HepG2 (cell line): Measurements from ENCODE around the gene PTGR1. TPM values are rescaled to one million over a fixed set of nuclear protein-coding genes. Genes with fewer than 3 reads are reported as not detected.

ENCODE experiments used
- ATAC-seq: fragments of 200-7000 bp; cut with Tn5 transposase; 3 replicates; pipeline ENCODE4 v1.9.1; 2020; ENCODE audit warnings: mild to moderate bottlenecking, moderate library complexity
- BruUV-seq: library from RNA; stranded (reverse); fragments of 400-500 nt; replicated peaks from 2 replicates; lab custom pipeline; 2021; lab: Mats Ljungman, UMichigan
- CTCF ChIA-PET: fragments of 300-600 bp; formaldehyde crosslinking; extraction: SDS; loops from one replicate; lab custom pipeline; 2021; ENCODE audit warnings: low total read pairs, inconsistent platforms, low intra/inter-chr PET ratio; lab: Yijun Ruan, JAX
- POLR2A ChIA-PET: fragments of 350-600 bp; sonication (Branson Sonifier 250); formaldehyde crosslinking; loops from one replicate; lab custom pipeline; 2020; ENCODE audit warnings: antibody characterized with exemption, inconsistent platforms; lab: Yijun Ruan, JAX
- DNase-seq: peaks from one replicate; pipeline ENCODE4 v3.0.0-alpha.2; 2015; ENCODE audit warnings: low spot score
- FAIRE-seq: peaks from 3 replicates; lab custom pipeline; 2011; peaks lifted over from hg19 to GRCh38; lab: Jason Lieb, UNC
- H2AFZ ChIP-seq: one replicate; pipeline ENCODE4 v1.6.1; 2011; ENCODE audit warnings: low read length, inconsistent platforms
- H3K27ac ChIP-seq: fragments of 300-600 bp; 3 replicates; pipeline ENCODE4 v1.8.0; 2011; ENCODE audit warnings: mixed run types, mild to moderate bottlenecking, mixed read lengths, low read length, inconsistent platforms; ENCODE audit not compliant: insufficient read depth; ENCODE audit errors: extremely low read length
- H3K27me3 ChIP-seq, 2 experiments: fragments of 200-600 bp in 1 of 2; 2 replicates in 1 of 2; 3 replicates in 1 of 2; pipeline versions ENCODE4 v1.6.0 to v1.8.0; 2011; ENCODE audit warnings: low read length in 2 of 2, mild to moderate bottlenecking in 2 of 2, moderate library complexity in 2 of 2, inconsistent platforms in 1 of 2; ENCODE audit not compliant: insufficient read depth in 2 of 2, control insufficient read depth in 1 of 2
- H3K36me3 ChIP-seq, 2 experiments: fragments of 200-600 bp in 1 of 2; replicated peaks in 1 of 2; 2 replicates in 1 of 2; 3 replicates in 1 of 2; pipeline versions ENCODE4 v1.5.1 to v1.8.0; 2011; ENCODE audit warnings: low read length in 2 of 2, inconsistent platforms in 1 of 2; ENCODE audit not compliant: insufficient read depth in 2 of 2, control insufficient read depth in 1 of 2
- H3K4me1 ChIP-seq: 2 replicates; pipeline ENCODE4 v1.5.1; 2012; ENCODE audit warnings: low read length, inconsistent platforms; ENCODE audit not compliant: insufficient read depth
- H3K4me2 ChIP-seq: 2 replicates; pipeline ENCODE4 v1.6.0; 2011; ENCODE audit warnings: low read depth, low read length, inconsistent platforms
- H3K4me3 ChIP-seq, 3 experiments: fragments of 200-600 bp in 1 of 3; sonication (generic), shearing (Covaris generic) in 1 of 3; replicated peaks in 1 of 3; 2 replicates each; pipeline ENCODE4 v1.5.1; 2011 to 2016; ENCODE audit warnings: low read length in 3 of 3, inconsistent platforms in 2 of 3, low read depth in 2 of 3, mild to moderate bottlenecking in 2 of 3, control low read depth in 1 of 3, mixed read lengths in 1 of 3; ENCODE audit not compliant: insufficient read depth in 1 of 3
- H3K79me2 ChIP-seq: one replicate; pipeline ENCODE4 v1.6.1; 2011; ENCODE audit warnings: low read length, inconsistent platforms; ENCODE audit not compliant: insufficient read depth
- H3K9ac ChIP-seq: 2 replicates; pipeline ENCODE4 v1.6.0; 2011; ENCODE audit warnings: mild to moderate bottlenecking, low read depth, low read length, inconsistent platforms; ENCODE audit not compliant: insufficient read depth
- H3K9me3 ChIP-seq: 2 replicates; pipeline ENCODE4 v1.5.1; 2012; ENCODE audit warnings: mild to moderate bottlenecking, low read length
- H4K20me1 ChIP-seq: 2 replicates; pipeline ENCODE4 v1.6.0; 2011; ENCODE audit warnings: inconsistent platforms, mild to moderate bottlenecking, low read length, moderate library complexity; ENCODE audit not compliant: insufficient read depth
- CHD4 ChIP-seq: fragments of 200-600 bp; sonication (generic); IDR thresholded peaks from 2 replicates; pipeline ENCODE4 v1.7.0; 2017; ENCODE audit warnings: mild to moderate bottlenecking, low read length, borderline replicate concordance
- FOXM1 ChIP-seq: sonication (generic); formaldehyde crosslinking; IDR thresholded peaks from 2 replicates; pipeline ENCODE4 v1.5.0; 2020; ENCODE audit warnings: missing genetic modification reagents
- HDAC2 ChIP-seq: sonication (generic); formaldehyde crosslinking; IDR thresholded peaks from 2 replicates; pipeline ENCODE4 v1.4.0; 2020; ENCODE audit warnings: missing genetic modification reagents
- HDAC6 ChIP-seq: fragments of 200-600 bp; sonication (generic); IDR thresholded peaks from 2 replicates; pipeline ENCODE4 v1.7.0; 2017; ENCODE audit warnings: mild to moderate bottlenecking, antibody characterized with exemption, low read length, low read depth
- IRF2 ChIP-seq: IDR thresholded peaks from 2 replicates; pipeline ENCODE4 v1.6.1; 2018; ENCODE audit warnings: missing genetic modification reagents, missing compliant biosample characterization
- U2AF1 ChIP-seq: fragments of 200-400 bp; formaldehyde crosslinking; optimal IDR thresholded peaks from 2 replicates; pipeline ENCODE3; 2017; ENCODE audit warnings: mild to moderate bottlenecking, low read depth, low read length
- WGBS: methylation state at CpG from one replicate; pipeline ENCODE4 v1.1.6; 2017; ENCODE audit warnings: low lambda C conversion rate; 5-methylcytosine and 5-hydroxymethylcytosine counted together
- in situ Hi-C: cut with HindIII; loops from 2 replicates; pipeline ENCODE4 v1.10.0; 2017; ENCODE audit warnings: low pct_unique_long_range_greater_than_20kb; ENCODE audit not compliant: extremely low pct_ligation_motif_present
- intact Hi-C: fragments of 100-400 bp; cut with micrococcal nuclease; formaldehyde crosslinking; loops from one replicate; pipeline ENCODE4 v1.10.0; 2022; ENCODE audit not compliant: unreplicated experiment
- polyA plus RNA-seq, 8 experiments: library from polyadenylated mRNA; depleted of rRNA in 3 of 8; stranded (reverse) in 7 of 8; unstranded in 1 of 8; fragments of >200 nt; fragmentation: Illumina TruSeq in 4 of 8; extraction: Trizol in 4 of 8; gene quantifications; 2 replicates each; pipeline versions ENCODE4 v1.2.1 to v1.2.3, GENCODE V29; 2011 to 2016; ENCODE audit warnings: low read depth in 4 of 8, missing spikeins in 1 of 8, mixed read lengths in 1 of 8; ENCODE audit not compliant: insufficient read depth in 1 of 8
- total RNA-seq, 5 experiments: library from RNA; depleted of rRNA; stranded (reverse); fragments of >200 nt; fragmentation: Illumina TruSeq; extraction: Trizol; gene quantifications; 2 replicates each; pipeline ENCODE4 v1.2.3, GENCODE V29; 2016; ENCODE audit warnings: low read depth in 1 of 5
- TF ChIP-seq, protein P1 (sequence below): sonication (generic); formaldehyde crosslinking; IDR thresholded peaks from 2 replicates; pipeline ENCODE4 v1.5.0; 2020; ENCODE audit warnings: mild to moderate bottlenecking, missing genetic modification reagents, moderate library complexity
- TF ChIP-seq, protein P2 (sequence below): sonication (generic); formaldehyde crosslinking; IDR thresholded peaks from 2 replicates; pipeline ENCODE4 v1.4.0; 2020; ENCODE audit warnings: missing genetic modification reagents, mild to moderate bottlenecking, borderline replicate concordance
- TF ChIP-seq, protein P3 (sequence below): sonication (generic); formaldehyde crosslinking; IDR thresholded peaks from 2 replicates; pipeline ENCODE4 v1.4.0; 2020; ENCODE audit warnings: mild to moderate bottlenecking, low read depth, missing genetic modification reagents
- TF ChIP-seq, protein P4 (sequence below): sonication (generic); formaldehyde crosslinking; IDR thresholded peaks from 2 replicates; pipeline ENCODE4 v1.4.0; 2020; ENCODE audit warnings: missing genetic modification reagents, borderline replicate concordance
- TF ChIP-seq, protein P5 (sequence below): sonication (generic); formaldehyde crosslinking; IDR thresholded peaks from 2 replicates; pipeline ENCODE4 v1.5.1; 2020; ENCODE audit warnings: mild to moderate bottlenecking, moderate library complexity, missing genetic modification reagents
- TF ChIP-seq, protein P6 (sequence below): sonication (generic); formaldehyde crosslinking; IDR thresholded peaks from 2 replicates; pipeline ENCODE4 v1.4.0; 2020; ENCODE audit warnings: missing genetic modification reagents

The PTGR1 gene
- total and polyA plus RNA-seq, 2 of the 13 experiments (the other 11 are each of a cell fraction or from before 2014, with no cell fraction given), result 6.0 to 15.8 TPM

DNA sequence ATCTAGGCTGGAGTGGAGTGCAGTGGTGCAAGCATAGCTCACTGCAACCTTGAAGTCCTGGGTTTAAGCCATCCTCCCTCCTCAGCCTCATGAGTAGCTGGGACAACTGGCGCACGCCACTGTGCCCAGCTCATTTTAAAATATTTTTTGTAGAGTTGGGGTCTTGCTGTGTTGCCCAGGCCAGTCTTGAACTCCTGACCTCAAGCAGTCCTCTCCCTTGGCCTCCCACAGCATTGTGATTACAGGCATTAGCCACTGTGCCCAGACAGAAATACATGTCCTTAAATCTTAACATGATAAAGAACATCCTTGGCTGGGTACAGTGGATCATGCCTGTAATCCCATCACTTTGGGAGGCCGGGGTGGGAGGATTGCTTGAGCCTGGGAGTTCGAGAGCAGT lies 67.7 kb downstream of the PTGR1 start (continued):
- TF ChIP-seq, protein P1, sequence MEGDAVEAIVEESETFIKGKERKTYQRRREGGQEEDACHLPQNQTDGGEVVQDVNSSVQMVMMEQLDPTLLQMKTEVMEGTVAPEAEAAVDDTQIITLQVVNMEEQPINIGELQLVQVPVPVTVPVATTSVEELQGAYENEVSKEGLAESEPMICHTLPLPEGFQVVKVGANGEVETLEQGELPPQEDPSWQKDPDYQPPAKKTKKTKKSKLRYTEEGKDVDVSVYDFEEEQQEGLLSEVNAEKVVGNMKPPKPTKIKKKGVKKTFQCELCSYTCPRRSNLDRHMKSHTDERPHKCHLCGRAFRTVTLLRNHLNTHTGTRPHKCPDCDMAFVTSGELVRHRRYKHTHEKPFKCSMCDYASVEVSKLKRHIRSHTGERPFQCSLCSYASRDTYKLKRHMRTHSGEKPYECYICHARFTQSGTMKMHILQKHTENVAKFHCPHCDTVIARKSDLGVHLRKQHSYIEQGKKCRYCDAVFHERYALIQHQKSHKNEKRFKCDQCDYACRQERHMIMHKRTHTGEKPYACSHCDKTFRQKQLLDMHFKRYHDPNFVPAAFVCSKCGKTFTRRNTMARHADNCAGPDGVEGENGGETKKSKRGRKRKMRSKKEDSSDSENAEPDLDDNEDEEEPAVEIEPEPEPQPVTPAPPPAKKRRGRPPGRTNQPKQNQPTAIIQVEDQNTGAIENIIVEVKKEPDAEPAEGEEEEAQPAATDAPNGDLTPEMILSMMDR (CRISPR knock-in tag), result no peak
- TF ChIP-seq, protein P2, sequence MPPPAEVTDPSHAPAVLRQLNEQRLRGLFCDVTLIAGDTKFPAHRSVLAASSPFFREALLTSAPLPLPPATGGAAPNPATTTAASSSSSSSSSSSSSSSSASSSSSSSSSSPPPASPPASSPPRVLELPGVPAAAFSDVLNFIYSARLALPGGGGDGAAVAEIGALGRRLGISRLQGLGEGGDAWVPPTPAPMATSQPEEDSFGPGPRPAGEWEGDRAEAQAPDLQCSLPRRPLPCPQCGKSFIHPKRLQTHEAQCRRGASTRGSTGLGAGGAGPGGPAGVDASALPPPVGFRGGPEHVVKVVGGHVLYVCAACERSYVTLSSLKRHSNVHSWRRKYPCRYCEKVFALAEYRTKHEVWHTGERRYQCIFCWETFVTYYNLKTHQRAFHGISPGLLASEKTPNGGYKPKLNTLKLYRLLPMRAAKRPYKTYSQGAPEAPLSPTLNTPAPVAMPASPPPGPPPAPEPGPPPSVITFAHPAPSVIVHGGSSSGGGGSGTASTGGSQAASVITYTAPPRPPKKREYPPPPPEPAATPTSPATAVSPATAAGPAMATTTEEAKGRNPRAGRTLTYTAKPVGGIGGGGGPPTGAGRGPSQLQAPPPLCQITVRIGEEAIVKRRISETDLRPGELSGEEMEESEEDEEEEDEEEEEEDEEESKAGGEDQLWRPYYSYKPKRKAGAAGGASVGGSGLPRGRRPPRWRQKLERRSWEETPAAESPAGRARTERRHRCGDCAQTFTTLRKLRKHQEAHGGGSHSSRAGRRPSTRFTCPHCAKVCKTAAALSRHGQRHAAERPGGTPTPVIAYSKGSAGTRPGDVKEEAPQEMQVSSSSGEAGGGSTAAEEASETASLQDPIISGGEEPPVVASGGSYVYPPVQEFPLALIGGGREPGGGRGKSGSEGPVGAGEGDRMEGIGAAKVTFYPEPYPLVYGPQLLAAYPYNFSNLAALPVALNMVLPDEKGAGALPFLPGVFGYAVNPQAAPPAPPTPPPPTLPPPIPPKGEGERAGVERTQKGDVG, result no peak
- TF ChIP-seq, protein P3, sequence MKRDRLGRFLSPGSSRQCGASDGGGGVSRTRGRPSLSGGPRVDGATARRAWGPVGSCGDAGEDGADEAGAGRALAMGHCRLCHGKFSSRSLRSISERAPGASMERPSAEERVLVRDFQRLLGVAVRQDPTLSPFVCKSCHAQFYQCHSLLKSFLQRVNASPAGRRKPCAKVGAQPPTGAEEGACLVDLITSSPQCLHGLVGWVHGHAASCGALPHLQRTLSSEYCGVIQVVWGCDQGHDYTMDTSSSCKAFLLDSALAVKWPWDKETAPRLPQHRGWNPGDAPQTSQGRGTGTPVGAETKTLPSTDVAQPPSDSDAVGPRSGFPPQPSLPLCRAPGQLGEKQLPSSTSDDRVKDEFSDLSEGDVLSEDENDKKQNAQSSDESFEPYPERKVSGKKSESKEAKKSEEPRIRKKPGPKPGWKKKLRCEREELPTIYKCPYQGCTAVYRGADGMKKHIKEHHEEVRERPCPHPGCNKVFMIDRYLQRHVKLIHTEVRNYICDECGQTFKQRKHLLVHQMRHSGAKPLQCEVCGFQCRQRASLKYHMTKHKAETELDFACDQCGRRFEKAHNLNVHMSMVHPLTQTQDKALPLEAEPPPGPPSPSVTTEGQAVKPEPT (CRISPR knock-in tag), result no peak
- TF ChIP-seq IRF2 (CRISPR knock-in tag) (no peak), HDAC6 (no peak)

DNA sequence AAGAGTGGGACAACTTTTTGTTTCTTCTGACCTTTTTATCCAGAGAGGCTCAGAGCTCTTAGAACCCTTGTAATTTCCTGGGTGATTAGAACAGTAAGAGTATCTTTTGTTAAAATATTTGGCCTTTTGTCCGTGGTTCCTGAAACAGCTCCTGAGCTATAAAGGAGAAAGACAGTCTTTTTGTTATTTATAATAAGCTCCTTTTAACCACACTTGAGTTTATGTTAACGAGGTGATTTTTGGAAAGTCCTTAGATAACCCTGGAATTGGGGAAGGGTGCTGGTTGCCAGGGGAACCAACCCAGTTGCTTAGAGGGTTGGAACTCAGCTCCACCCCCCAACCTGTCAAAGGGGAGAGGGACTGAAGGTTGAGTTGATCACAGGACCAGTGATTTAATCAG lies 69.7 kb downstream of the PTGR1 start:
- WGBS, result 70% methylated on average over 2 of the region's 2 CpGs
- H3K4me1 ChIP-seq, result peaks cover 12% of the 10 kb centered on the region
- intact Hi-C loops, result no loop called here
- no peaks in the 10 kb centered on the region for H3K79me2 ChIP-seq
- ATAC-seq, result no peak
- no peaks in the 10 kb centered on the region for H3K9me3 ChIP-seq
- H3K4me2 ChIP-seq, result no peak overlapping the region
- no peak overlapping the region for H3K4me3 ChIP-seq
- H4K20me1 ChIP-seq, result no peaks in the 10 kb centered on the region
- no peak for DNase-seq
- POLR2A ChIA-PET, result no interaction called here
- H3K27ac ChIP-seq, result no peak overlapping the region
- CTCF ChIA-PET, result no interaction called here
- no peak overlapping the region for H3K9ac ChIP-seq
- H3K36me3 ChIP-seq, result peaks cover 0 to 11% of the 10 kb centered on the region in 2 experiments; a peak in 2 of 5 replicates
- FAIRE-seq, result no peak
- H2AFZ ChIP-seq, result no peak overlapping the region
- BruUV-seq, result no TSS peak
- in situ Hi-C loops, result no loop called here
- no peaks in the 10 kb centered on the region; a peak in 1 of 5 replicates for H3K27me3 ChIP-seq
- TF ChIP-seq HDAC2 (CRISPR knock-in tag), result no peak
- TF ChIP-seq U2AF1, result no peak
- TF ChIP-seq, protein P4, sequence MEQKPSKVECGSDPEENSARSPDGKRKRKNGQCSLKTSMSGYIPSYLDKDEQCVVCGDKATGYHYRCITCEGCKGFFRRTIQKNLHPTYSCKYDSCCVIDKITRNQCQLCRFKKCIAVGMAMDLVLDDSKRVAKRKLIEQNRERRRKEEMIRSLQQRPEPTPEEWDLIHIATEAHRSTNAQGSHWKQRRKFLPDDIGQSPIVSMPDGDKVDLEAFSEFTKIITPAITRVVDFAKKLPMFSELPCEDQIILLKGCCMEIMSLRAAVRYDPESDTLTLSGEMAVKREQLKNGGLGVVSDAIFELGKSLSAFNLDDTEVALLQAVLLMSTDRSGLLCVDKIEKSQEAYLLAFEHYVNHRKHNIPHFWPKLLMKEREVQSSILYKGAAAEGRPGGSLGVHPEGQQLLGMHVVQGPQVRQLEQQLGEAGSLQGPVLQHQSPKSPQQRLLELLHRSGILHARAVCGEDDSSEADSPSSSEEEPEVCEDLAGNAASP (CRISPR knock-in tag), result no peak
- TF ChIP-seq, protein P5, sequence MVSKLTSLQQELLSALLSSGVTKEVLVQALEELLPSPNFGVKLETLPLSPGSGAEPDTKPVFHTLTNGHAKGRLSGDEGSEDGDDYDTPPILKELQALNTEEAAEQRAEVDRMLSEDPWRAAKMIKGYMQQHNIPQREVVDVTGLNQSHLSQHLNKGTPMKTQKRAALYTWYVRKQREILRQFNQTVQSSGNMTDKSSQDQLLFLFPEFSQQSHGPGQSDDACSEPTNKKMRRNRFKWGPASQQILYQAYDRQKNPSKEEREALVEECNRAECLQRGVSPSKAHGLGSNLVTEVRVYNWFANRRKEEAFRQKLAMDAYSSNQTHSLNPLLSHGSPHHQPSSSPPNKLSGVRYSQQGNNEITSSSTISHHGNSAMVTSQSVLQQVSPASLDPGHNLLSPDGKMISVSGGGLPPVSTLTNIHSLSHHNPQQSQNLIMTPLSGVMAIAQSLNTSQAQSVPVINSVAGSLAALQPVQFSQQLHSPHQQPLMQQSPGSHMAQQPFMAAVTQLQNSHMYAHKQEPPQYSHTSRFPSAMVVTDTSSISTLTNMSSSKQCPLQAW (CRISPR knock-in tag), result no peak
- TF ChIP-seq CHD4, result no peak
- TF ChIP-seq, protein P6, sequence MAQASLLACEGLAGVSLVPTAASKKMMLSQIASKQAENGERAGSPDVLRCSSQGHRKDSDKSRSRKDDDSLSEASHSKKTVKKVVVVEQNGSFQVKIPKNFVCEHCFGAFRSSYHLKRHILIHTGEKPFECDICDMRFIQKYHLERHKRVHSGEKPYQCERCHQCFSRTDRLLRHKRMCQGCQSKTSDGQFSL (CRISPR knock-in tag), result no peak
- TF ChIP-seq FOXM1, result no peak
